H9 (cell line): ENCODE results near the gene ZC4H2. TPM values are rescaled to one million over a fixed set of nuclear protein-coding genes. Genes with fewer than 3 reads are reported as not detected.

Experiments used
- DNase-seq: peaks from one replicate; pipeline ENCODE4 v3.0.0-alpha.2; 2017
- H2AFZ ChIP-seq: one replicate; pipeline ENCODE4 v1.6.1; 2013; ENCODE audit warnings: mild to moderate bottlenecking, low read length, control low read depth, moderate library complexity
- H2AK5ac ChIP-seq: 2 replicates; pipeline ENCODE4 v1.6.1; 2013; ENCODE audit warnings: low read length, control low read depth, mixed read lengths; ENCODE audit not compliant: insufficient read length
- H2BK120ac ChIP-seq: one replicate; pipeline ENCODE4 v1.6.1; 2013; ENCODE audit warnings: low read depth, mild to moderate bottlenecking, low read length, control low read depth, inconsistent platforms; ENCODE audit not compliant: poor library complexity, severe bottlenecking
- H2BK12ac ChIP-seq: 2 replicates; pipeline ENCODE4 v1.6.1; 2013; ENCODE audit warnings: low read length, control low read depth, mixed read lengths, low read depth; ENCODE audit not compliant: insufficient read length
- H2BK15ac ChIP-seq: 2 replicates; pipeline ENCODE4 v1.6.1; 2013; ENCODE audit warnings: low read depth, low read length, control low read depth
- H2BK20ac ChIP-seq: one replicate; pipeline ENCODE4 v1.6.1; 2013; ENCODE audit warnings: low read depth, mild to moderate bottlenecking, low read length, control low read depth, inconsistent platforms; ENCODE audit not compliant: poor library complexity, severe bottlenecking
- H2BK5ac ChIP-seq: 2 replicates; pipeline ENCODE4 v1.6.1; 2013; ENCODE audit warnings: low read length, control low read depth, mixed read lengths; ENCODE audit not compliant: insufficient read length
- H3K14ac ChIP-seq: 2 replicates; pipeline ENCODE4 v1.6.1; 2013; ENCODE audit warnings: low read length, control low read depth; ENCODE audit not compliant: insufficient read depth
- H3K18ac ChIP-seq: 2 replicates; pipeline ENCODE4 v1.6.1; 2013; ENCODE audit warnings: low read depth, mild to moderate bottlenecking, mixed read lengths, low read length, control low read depth; ENCODE audit not compliant: insufficient read length
- H3K23ac ChIP-seq: 2 replicates; pipeline ENCODE4 v1.6.1; 2013; ENCODE audit warnings: low read length, control low read depth, mixed read lengths, low read depth; ENCODE audit not compliant: insufficient read length
- H3K23me2 ChIP-seq: 2 replicates; pipeline ENCODE4 v1.6.1; 2013; ENCODE audit warnings: low read depth, mild to moderate bottlenecking, mixed read lengths, low read length, control low read depth; ENCODE audit not compliant: insufficient read length, poor library complexity, severe bottlenecking
- H3K27ac ChIP-seq: 2 replicates; pipeline ENCODE4 v1.5.1; 2013; ENCODE audit warnings: low read length, control low read depth, mixed read lengths, low read depth; ENCODE audit not compliant: insufficient read length
- H3K27me3 ChIP-seq: 2 replicates; pipeline ENCODE4 v1.6.1; 2013; ENCODE audit warnings: low read length, control low read depth, inconsistent platforms; ENCODE audit not compliant: insufficient read depth
- H3K4ac ChIP-seq: 2 replicates; pipeline ENCODE4 v1.6.1; 2013; ENCODE audit warnings: low read depth, mild to moderate bottlenecking, control low read depth, inconsistent platforms, low read length, moderate library complexity
- H3K4me1 ChIP-seq: 2 replicates; pipeline ENCODE4 v1.6.1; 2013; ENCODE audit warnings: low read length, control low read depth, inconsistent platforms; ENCODE audit not compliant: insufficient read depth
- H3K4me2 ChIP-seq: 2 replicates; pipeline ENCODE4 v1.6.1; 2013; ENCODE audit warnings: low read length, control low read depth, mixed read lengths; ENCODE audit not compliant: insufficient read length, insufficient read depth
- H3K56ac ChIP-seq: 2 replicates; pipeline ENCODE4 v1.6.1; 2013; ENCODE audit warnings: low read depth, mild to moderate bottlenecking, mixed read lengths, low read length, control low read depth; ENCODE audit not compliant: insufficient read length
- H3K79me1 ChIP-seq: 2 replicates; pipeline ENCODE4 v1.6.1; 2013; ENCODE audit warnings: low read depth, mild to moderate bottlenecking, moderate library complexity, low read length, control low read depth, inconsistent platforms; ENCODE audit not compliant: insufficient read depth, poor library complexity, severe bottlenecking
- H3K79me2 ChIP-seq: 2 replicates; pipeline ENCODE4 v1.6.1; 2013; ENCODE audit warnings: low read length, control low read depth, inconsistent platforms; ENCODE audit not compliant: insufficient read depth
- H3K9ac ChIP-seq: 2 replicates; pipeline ENCODE4 v1.6.1; 2013; ENCODE audit warnings: low read length, control low read depth, mixed read lengths; ENCODE audit not compliant: insufficient read length; ENCODE audit errors: extremely low read depth
- H3K9me3 ChIP-seq: one replicate; pipeline ENCODE4 v1.6.1; 2013; ENCODE audit warnings: low read depth, low read length, inconsistent platforms; ENCODE audit not compliant: control insufficient read depth
- H3T11ph ChIP-seq: one replicate; pipeline ENCODE4 v1.6.1; 2013; ENCODE audit warnings: mild to moderate bottlenecking, low read length, control low read depth, inconsistent platforms
- H4K20me1 ChIP-seq: one replicate; pipeline ENCODE4 v1.6.1; 2013; ENCODE audit not compliant: control insufficient read depth, insufficient read length, insufficient read depth
- H4K5ac ChIP-seq: 2 replicates; pipeline ENCODE4 v1.6.1; 2013; ENCODE audit warnings: low read depth, mild to moderate bottlenecking, mixed read lengths, low read length, control low read depth; ENCODE audit not compliant: insufficient read length
- H4K8ac ChIP-seq: replicated peaks from 2 replicates; pipeline ENCODE4 v1.6.1; 2013; ENCODE audit warnings: low read length, control low read depth, mixed read lengths, low read depth; ENCODE audit not compliant: insufficient read length
- H4K91ac ChIP-seq: 2 replicates; pipeline ENCODE4 v1.6.1; 2013; ENCODE audit warnings: low read depth, mild to moderate bottlenecking, moderate library complexity, mixed read lengths, low read length, control low read depth; ENCODE audit not compliant: insufficient read length
- H3K27ac Mint-ChIP-seq, 3 experiments: 2 replicates in 2 of 3; 3 replicates in 1 of 3; pipeline ENCODE4 v1.8.0; 2020 to 2021; ENCODE audit warnings: mixed read lengths in 3 of 3, mild to moderate bottlenecking in 1 of 3, moderate library complexity in 1 of 3
- H3K27me3 Mint-ChIP-seq: 2 replicates; pipeline ENCODE4 v1.8.0; 2021; ENCODE audit warnings: low read depth, mild to moderate bottlenecking, moderate library complexity, mixed read lengths
- H3K36me3 Mint-ChIP-seq, 3 experiments: 2 replicates in 2 of 3; 3 replicates in 1 of 3; pipeline ENCODE4 v1.8.0; 2020 to 2021; ENCODE audit warnings: low read depth in 3 of 3, mixed read lengths in 3 of 3; ENCODE audit not compliant: insufficient read depth in 1 of 3
- H3K4me1 Mint-ChIP-seq, 2 experiments: 2 replicates each; pipeline ENCODE4 v1.8.0; 2020; ENCODE audit warnings: mixed read lengths in 2 of 2
- H3K4me3 Mint-ChIP-seq, 2 experiments: 2 replicates in 1 of 2; 3 replicates in 1 of 2; pipeline ENCODE4 v1.8.0; 2020 to 2021; ENCODE audit warnings: mild to moderate bottlenecking in 2 of 2, mixed read lengths in 2 of 2, moderate library complexity in 1 of 2
- H3K9me3 Mint-ChIP-seq, 2 experiments: 2 replicates in 1 of 2; 3 replicates in 1 of 2; pipeline ENCODE4 v1.8.0; 2020; ENCODE audit warnings: mild to moderate bottlenecking in 2 of 2, mixed read lengths in 2 of 2, moderate library complexity in 1 of 2
- CTCF ChIP-seq: fragments of 200-600 bp; sonication (generic); conservative IDR thresholded peaks from 3 replicates; pipeline ENCODE4 v1.8.0; 2021; ENCODE audit warnings: antibody characterized with exemption, mild to moderate bottlenecking
- WGBS: extraction: QIAGEN DNeasy Blood & Tissue Kit; methylation state at CpG from one replicate; pipeline ENCODE4 v1.1.7; 2013; ENCODE audit warnings: missing lambda C conversion rate, low lambda C conversion rate, mixed read lengths; ENCODE audit not compliant: insufficient read length; ENCODE audit errors: extremely low coverage; 5-methylcytosine and 5-hydroxymethylcytosine counted together
- total RNA-seq: library from RNA; stranded (reverse); gene quantifications from 2 replicates; pipeline ENCODE4 v1.2.1, GENCODE V29; 2021

ZC4H2 gene
- total RNA-seq, 1 experiment from 2014 or later, result 32.4 TPM

- Mint-ChIP-seq H3K4me3 (peak overlapping the region; percentile 91 to 93), H3K36me3 (peaks cover 33 to 45% (median 43%) of the 10 kb centered on the region in 3 experiments), H3K4me1 (peaks cover 4 to 8% of the 10 kb centered on the region in 2 experiments; a peak in 2 of 4 replicates), H3K27me3 (peaks cover 3% of the 10 kb centered on the region; the same call in 1 of the 2 replicates), H3K27ac (peak overlapping the region; percentile 33 to 92 (median 35); a peak in 5 of 7 replicates), H3K9me3 (peaks cover 77 to 83% of the 10 kb centered on the region in 2 experiments)
- no peak overlapping the region for H4K5ac ChIP-seq
- H3K4ac ChIP-seq, result no peak overlapping the region
- no peak overlapping the region for H3K14ac ChIP-seq
- no peak overlapping the region for H2AFZ ChIP-seq
- peaks cover 4% of the 10 kb centered on the region; the same call in 1 of the 2 replicates for H3K79me2 ChIP-seq
- H3K27me3 ChIP-seq, result no peaks in the 10 kb centered on the region
- no peak overlapping the region for H3K23ac ChIP-seq
- no peak overlapping the region for H2BK20ac ChIP-seq
- peak overlapping the region; percentile 56 for H3K4me2 ChIP-seq
- H2AK5ac ChIP-seq, result no peak overlapping the region
- WGBS, result no CpG with 5 or more reads among the region's 24 CpGs
- TF ChIP-seq CTCF, result no peak
- DNase-seq, result peak; percentile 41
- H3K56ac ChIP-seq, result no peak overlapping the region
- H3K79me1 ChIP-seq, result no peaks in the 10 kb centered on the region
- H2BK15ac ChIP-seq, result no peak overlapping the region
- no peak overlapping the region for H2BK120ac ChIP-seq
- H3K4me1 ChIP-seq, result no peaks in the 10 kb centered on the region
- peak overlapping the region; percentile 44 for H3K18ac ChIP-seq
- no peak overlapping the region for H4K91ac ChIP-seq
- H3K27ac ChIP-seq, result no peak overlapping the region
- peaks cover 3% of the 10 kb centered on the region for H3K23me2 ChIP-seq
- H3K9ac ChIP-seq, result peak overlapping the region; percentile 74
- H4K20me1 ChIP-seq, result no peaks in the 10 kb centered on the region
- no peak overlapping the region for H2BK12ac ChIP-seq
- H3T11ph ChIP-seq, result no peak overlapping the region
- H3K9me3 ChIP-seq, result peaks cover 35% of the 10 kb centered on the region
- no peak overlapping the region for H2BK5ac ChIP-seq
- H4K8ac ChIP-seq, result no peak overlapping the region
Measured at GRCh38 chrX:64975491-64975890, 759 bp downstream of the ZC4H2 start.
